ENCODE results near the gene SUSD6. TPM values are rescaled to one million over a fixed set of nuclear protein-coding genes. Genes with fewer than 3 reads are reported as not detected.

The SUSD6 gene
- polyA plus RNA-seq, 1 of the 3 experiments (the other 2 are of a cell fraction): 8.5 TPM

- Histone ChIP-seq H2AFZ (ENCODE audit: low read depth) (no peak overlapping the region), H3K27ac (ENCODE audit: low read depth in 2 of 2, low read length in 1 of 2) (no peak overlapping the region), H3K9me3 (no peaks in the 10 kb centered on the region), H3K4me3 (ENCODE audit: low read depth in 2 of 2, low read length in 1 of 2) (no peak overlapping the region), H3K9me2 (no peaks in the 10 kb centered on the region), H3K27me3 (ENCODE audit: insufficient read depth) (no peaks in the 10 kb centered on the region), H3F3A (replicated peaks; ENCODE audit: insufficient read depth) (no peaks in the 10 kb centered on the region), H3K9ac (no peak overlapping the region), H3K4me2 (no peak overlapping the region), H4K20me1 (ENCODE audit: insufficient read depth) (no peaks in the 10 kb centered on the region), H3K36me3 (replicated peaks in 1 of 2; ENCODE audit: control insufficient read depth in 1 of 2, insufficient read depth in 2 of 2, low read length in 1 of 2) (peaks cover 13 to 17% of the 10 kb centered on the region in 2 experiments), H3K4me1 (ENCODE audit: control insufficient read depth in 1 of 2, insufficient read depth in 2 of 2, low read depth in 1 of 2, low read length in 1 of 2) (peaks cover 13 to 36% of the 10 kb centered on the region in 2 experiments; a peak in 2 of 4 replicates), H3K79me2 (ENCODE audit: insufficient read depth) (no peaks in the 10 kb centered on the region)
- WGBS (ENCODE audit: low lambda C conversion rate): 39% methylated on average over 1 of the region's 1 CpG
- POLR2A ChIA-PET: no interaction called here
- CTCF ChIA-PET: interaction anchor here (1.1 to 3.7 kb wide), 10 partner anchors 11 to 151 kb away, joined by 4 to 15 read pairs (median 5); partner anchors contain the start of gene SUSD6
- no peak for TF ChIP-seq FOSL2 (IDR thresholded peaks at IDR 0.05; ENCODE audit: borderline replicate concordance, low read depth)
- no peak for TF ChIP-seq MEF2A (IDR thresholded peaks at IDR 0.05; ENCODE audit: borderline replicate concordance, low read depth)
- no peak for TF ChIP-seq RXRA (IDR thresholded peaks at IDR 0.05; ENCODE audit: borderline replicate concordance, low read depth)
- no peak for TF ChIP-seq USF2 (IDR thresholded peaks at IDR 0.05; ENCODE audit: borderline replicate concordance, low read depth, low read length)
- TF ChIP-seq CTCF (IDR thresholded peaks at IDR 0.05): no peak
- no peak for TF ChIP-seq RFX5 (IDR thresholded peaks at IDR 0.05; ENCODE audit: low read length)
- TF ChIP-seq USF1 (IDR thresholded peaks at IDR 0.05; ENCODE audit: borderline replicate concordance, low read depth): no peak
- TF ChIP-seq RCOR1 (IDR thresholded peaks at IDR 0.05; ENCODE audit: low read length): no peak
- no peak for TF ChIP-seq GATA2 (CRISPR knock-in tag; IDR thresholded peaks at IDR 0.05)
- TF ChIP-seq TCF12 (IDR thresholded peaks at IDR 0.05): no peak
- no peak for TF ChIP-seq ELF1 (IDR thresholded peaks at IDR 0.05)
- TF ChIP-seq NFIC (IDR thresholded peaks at IDR 0.05; ENCODE audit: borderline replicate concordance): no peak
- TF ChIP-seq EP300 (IDR thresholded peaks at IDR 0.05; ENCODE audit: borderline replicate concordance in 1 of 2, low read depth in 1 of 2, low read length in 1 of 2): no peak
- no peak for TF ChIP-seq CHD2 (IDR thresholded peaks at IDR 0.05; ENCODE audit: low read length, partially characterized antibody)
- no peak for TF ChIP-seq TAF1 (IDR thresholded peaks at IDR 0.05; ENCODE audit: borderline replicate concordance, low read depth, low read length)
- no peak for TF ChIP-seq FOXM1 (IDR thresholded peaks at IDR 0.05; ENCODE audit: low read depth)
- no peak for TF ChIP-seq MXI1 (IDR thresholded peaks at IDR 0.05; ENCODE audit: low read depth, low read length)
- no peak for TF ChIP-seq SIN3A (IDR thresholded peaks at IDR 0.05; ENCODE audit: borderline replicate concordance, low read depth, low read length)
- no peak for TF ChIP-seq GABPA (IDR thresholded peaks at IDR 0.05; ENCODE audit: low read depth)
- no peak for TF ChIP-seq PBX3 (IDR thresholded peaks at IDR 0.05)
- no peak for DNase-seq
Measured at GRCh38 chr14:69710378-69710777, 99.0 kb downstream of the SUSD6 start.
